Activated naive CD4-positive, alpha-beta T cell treated with anti-CD3 and anti-CD28 coated beads for 36 hours (primary cell): Measurements from ENCODE around the gene MIF4GD. TPM values are rescaled to one million over a fixed set of nuclear protein-coding genes. Genes with fewer than 3 reads are reported as not detected.
A peak's percentile ranks its signal among the peaks of the same experiment; 100 is the strongest.

Experiments
- CTCF ChIA-PET: fragments of 350-600 bp; sonication (Branson Sonifier 250); formaldehyde crosslinking; loops from one replicate; lab custom pipeline; 2021; ENCODE audit warnings: antibody characterized with exemption; lab: Charles Lee
- DNase-seq: peaks from one replicate; pipeline ENCODE4 v3.0.0-alpha.2; 2020
- H3K27ac Mint-ChIP-seq: one replicate; pipeline ENCODE4 v1.8.0; 2021; ENCODE audit warnings: mild to moderate bottlenecking, mixed read lengths
- H3K27me3 Mint-ChIP-seq: one replicate; pipeline ENCODE4 v1.8.0; 2021; ENCODE audit warnings: low read depth, mixed read lengths
- H3K36me3 Mint-ChIP-seq: one replicate; pipeline ENCODE4 v1.8.0; 2021; ENCODE audit warnings: low read depth, mixed read lengths
- H3K4me1 Mint-ChIP-seq: one replicate; pipeline ENCODE4 v1.8.0; 2021; ENCODE audit warnings: low read depth, mixed read lengths
- H3K4me3 Mint-ChIP-seq: one replicate; pipeline ENCODE4 v1.8.0; 2021; ENCODE audit warnings: mild to moderate bottlenecking, moderate library complexity, mixed read lengths
- H3K9me3 Mint-ChIP-seq: one replicate; pipeline ENCODE4 v1.8.0; 2021; ENCODE audit warnings: mixed read lengths
- intact Hi-C: fragments of 100-400 bp; cut with micrococcal nuclease; formaldehyde crosslinking; loops from one replicate; pipeline ENCODE4 v1.15.1; 2023
- total RNA-seq, 2 experiments: library from RNA; stranded (reverse); gene quantifications; one replicate each; pipeline ENCODE4 v1.2.3, GENCODE V29; 2021

MIF4GD gene
- total RNA-seq, 2 experiments from 2014 or later, result 43.4 to 45.3 TPM

GRCh38 chr17:75239778-75240393 is 31.1 kb downstream of the MIF4GD start:
- Mint-ChIP-seq H3K27me3 (no peaks in the 10 kb centered on the region), H3K27ac (no peak overlapping the region), H3K4me3 (no peak overlapping the region), H3K4me1 (peaks cover 46% of the 10 kb centered on the region), H3K36me3 (peaks cover 30% of the 10 kb centered on the region), H3K9me3 (no peaks in the 10 kb centered on the region)
- CTCF ChIA-PET, result interaction anchor here (0.6 to 6.1 kb wide), 12 partner anchors 10 to 216 kb away, joined by 3 to 41 read pairs (median 6); partner anchors contain the start of genes GGA3, MIF4GD, MRPS7 and TMEM94
- intact Hi-C loops, result no loop called here
- DNase-seq, result no peak

GRCh38 chr17:75239214-75239613 is 31.8 kb downstream of the MIF4GD start:
- Mint-ChIP-seq H3K4me3 (no peak overlapping the region), H3K36me3 (peaks cover 35% of the 10 kb centered on the region), H3K27me3 (no peaks in the 10 kb centered on the region), H3K9me3 (no peaks in the 10 kb centered on the region), H3K4me1 (peaks cover 40% of the 10 kb centered on the region), H3K27ac (peak overlapping the region; percentile 81)
- CTCF ChIA-PET, result interaction anchor here (0.6 to 6.1 kb wide), 10 partner anchors 10 to 167 kb away, joined by 3 to 41 read pairs (median 8); partner anchors contain the start of genes GGA3, MIF4GD and MRPS7
- no peak for DNase-seq
- intact Hi-C loops, result no loop called here

- Mint-ChIP-seq H3K4me3 (no peak overlapping the region), H3K4me1 (peaks cover 37% of the 10 kb centered on the region), H3K27me3 (no peaks in the 10 kb centered on the region), H3K36me3 (peaks cover 34% of the 10 kb centered on the region), H3K9me3 (no peaks in the 10 kb centered on the region), H3K27ac (peak overlapping the region; percentile 81)
- DNase-seq, result peak; percentile 69
- CTCF ChIA-PET, result interaction anchor here (0.6 to 6.1 kb wide), 10 partner anchors 9 to 166 kb away, joined by 3 to 41 read pairs (median 8); partner anchors contain the start of genes GGA3, MIF4GD and MRPS7
- intact Hi-C loops, result loop anchor here (1.0 kb wide), 1 partner anchor 33 kb away; the partner anchor contains the start of gene MIF4GD
Measured at GRCh38 chr17:75238684-75239191, 32.3 kb downstream of the MIF4GD start.

GRCh38 chr17:75238020-75238580 is 32.9 kb downstream of the MIF4GD start:
- H3K9me3 Mint-ChIP-seq, result no peaks in the 10 kb centered on the region
- peaks cover 31% of the 10 kb centered on the region for H3K4me1 Mint-ChIP-seq
- intact Hi-C loops, result loop anchor here (1.0 kb wide), 1 partner anchor 33 kb away; the partner anchor contains the start of gene MIF4GD
- no peak overlapping the region for H3K27ac Mint-ChIP-seq
- H3K27me3 Mint-ChIP-seq, result no peaks in the 10 kb centered on the region
- CTCF ChIA-PET, result interaction anchor here (0.6 to 6.1 kb wide), 9 partner anchors 9 to 187 kb away, joined by 3 to 41 read pairs (median 5); partner anchors contain the start of genes GGA3 and MRPS7
- no peak for DNase-seq
- H3K36me3 Mint-ChIP-seq, result peaks cover 36% of the 10 kb centered on the region
- H3K4me3 Mint-ChIP-seq, result no peak overlapping the region

- Mint-ChIP-seq H3K4me3 (no peak overlapping the region), H3K27ac (peak overlapping the region; percentile 67), H3K27me3 (no peaks in the 10 kb centered on the region), H3K9me3 (no peaks in the 10 kb centered on the region), H3K4me1 (peaks cover 23% of the 10 kb centered on the region), H3K36me3 (peaks cover 38% of the 10 kb centered on the region)
- intact Hi-C loops, result loop anchor here (1.0 kb wide), 1 partner anchor 34 kb away; the partner anchor contains the start of gene MIF4GD
- DNase-seq, result no peak
- CTCF ChIA-PET, result interaction anchor here (0.6 to 6.1 kb wide), 11 partner anchors 8 to 186 kb away, joined by 3 to 41 read pairs (median 3); partner anchors contain the start of genes GGA3, MIF4GD and MRPS7
Measured at GRCh38 chr17:75237100-75238014, 33.7 kb downstream of the MIF4GD start.

- Mint-ChIP-seq H3K27me3 (no peaks in the 10 kb centered on the region), H3K27ac (no peak overlapping the region), H3K4me3 (no peak overlapping the region), H3K36me3 (peaks cover 35% of the 10 kb centered on the region), H3K4me1 (no peaks in the 10 kb centered on the region), H3K9me3 (no peaks in the 10 kb centered on the region)
- CTCF ChIA-PET, result no interaction called here
- intact Hi-C loops, result no loop called here
- no peak for DNase-seq
Measured at GRCh38 chr17:75232786-75233185, 38.2 kb downstream of the MIF4GD start.

- no peaks in the 10 kb centered on the region for H3K9me3 Mint-ChIP-seq
- no peak for DNase-seq
- CTCF ChIA-PET, result interaction anchor here (1.0 kb wide), 1 partner anchor 9 kb away, joined by 7 read pairs; no protein-coding TSS in a partner anchor
- no peaks in the 10 kb centered on the region for H3K4me1 Mint-ChIP-seq
- intact Hi-C loops, result no loop called here
- peaks cover 36% of the 10 kb centered on the region for H3K36me3 Mint-ChIP-seq
- no peak overlapping the region for H3K4me3 Mint-ChIP-seq
- H3K27ac Mint-ChIP-seq, result peak overlapping the region; percentile 50
- H3K27me3 Mint-ChIP-seq, result no peaks in the 10 kb centered on the region
Measured at GRCh38 chr17:75231741-75232464, 39.1 kb downstream of the MIF4GD start.

GRCh38 chr17:75231071-75231470 is 40.0 kb downstream of the MIF4GD start:
- intact Hi-C loops, result no loop called here
- DNase-seq, result no peak
- Mint-ChIP-seq H3K9me3 (no peaks in the 10 kb centered on the region), H3K27me3 (no peaks in the 10 kb centered on the region), H3K4me1 (no peaks in the 10 kb centered on the region), H3K36me3 (peaks cover 39% of the 10 kb centered on the region), H3K27ac (no peak overlapping the region), H3K4me3 (no peak overlapping the region)
- CTCF ChIA-PET, result interaction anchor here (1.3 to 4.2 kb wide), 2 partner anchors 9 to 117 kb away, joined by 3 to 36 read pairs; no protein-coding TSS in a partner anchor

- CTCF ChIA-PET, result interaction anchor here (0.6 to 4.2 kb wide), 6 partner anchors 11 to 405 kb away, joined by 3 to 36 read pairs (median 4); partner anchors contain the start of genes NUP85 and SMIM5
- Mint-ChIP-seq H3K27me3 (no peaks in the 10 kb centered on the region), H3K27ac (no peak overlapping the region), H3K4me3 (no peak overlapping the region), H3K36me3 (peaks cover 37% of the 10 kb centered on the region), H3K4me1 (peaks cover 8% of the 10 kb centered on the region), H3K9me3 (no peaks in the 10 kb centered on the region)
- intact Hi-C loops, result no loop called here
- DNase-seq, result no peak
Measured at GRCh38 chr17:75228847-75229246, 42.2 kb downstream of the MIF4GD start.

GRCh38 chr17:75228305-75228704 is 42.7 kb downstream of the MIF4GD start:
- intact Hi-C loops, result no loop called here
- CTCF ChIA-PET, result interaction anchor here (0.8 to 4.2 kb wide), 3 partner anchors 12 to 23 kb away, joined by 4 to 36 read pairs (median 5); partner anchors contain the start of gene NUP85
- peaks cover 8% of the 10 kb centered on the region for H3K4me1 Mint-ChIP-seq
- H3K9me3 Mint-ChIP-seq, result no peaks in the 10 kb centered on the region
- no peak overlapping the region for H3K27ac Mint-ChIP-seq
- H3K27me3 Mint-ChIP-seq, result no peaks in the 10 kb centered on the region
- H3K4me3 Mint-ChIP-seq, result no peak overlapping the region
- DNase-seq, result no peak
- peaks cover 37% of the 10 kb centered on the region for H3K36me3 Mint-ChIP-seq

- Mint-ChIP-seq H3K4me3 (no peak overlapping the region), H3K27me3 (no peaks in the 10 kb centered on the region), H3K27ac (no peak overlapping the region), H3K36me3 (peaks cover 35% of the 10 kb centered on the region), H3K4me1 (peaks cover 8% of the 10 kb centered on the region), H3K9me3 (no peaks in the 10 kb centered on the region)
- intact Hi-C loops, result no loop called here
- DNase-seq, result no peak
- CTCF ChIA-PET, result interaction anchor here (4.2 kb wide), 1 partner anchor 12 kb away, joined by 36 read pairs; no protein-coding TSS in a partner anchor
Measured at GRCh38 chr17:75227729-75228128, 43.3 kb downstream of the MIF4GD start.
